Measurements from ENCODE around the gene CFLAR.

Gene CFLAR

DNA sequence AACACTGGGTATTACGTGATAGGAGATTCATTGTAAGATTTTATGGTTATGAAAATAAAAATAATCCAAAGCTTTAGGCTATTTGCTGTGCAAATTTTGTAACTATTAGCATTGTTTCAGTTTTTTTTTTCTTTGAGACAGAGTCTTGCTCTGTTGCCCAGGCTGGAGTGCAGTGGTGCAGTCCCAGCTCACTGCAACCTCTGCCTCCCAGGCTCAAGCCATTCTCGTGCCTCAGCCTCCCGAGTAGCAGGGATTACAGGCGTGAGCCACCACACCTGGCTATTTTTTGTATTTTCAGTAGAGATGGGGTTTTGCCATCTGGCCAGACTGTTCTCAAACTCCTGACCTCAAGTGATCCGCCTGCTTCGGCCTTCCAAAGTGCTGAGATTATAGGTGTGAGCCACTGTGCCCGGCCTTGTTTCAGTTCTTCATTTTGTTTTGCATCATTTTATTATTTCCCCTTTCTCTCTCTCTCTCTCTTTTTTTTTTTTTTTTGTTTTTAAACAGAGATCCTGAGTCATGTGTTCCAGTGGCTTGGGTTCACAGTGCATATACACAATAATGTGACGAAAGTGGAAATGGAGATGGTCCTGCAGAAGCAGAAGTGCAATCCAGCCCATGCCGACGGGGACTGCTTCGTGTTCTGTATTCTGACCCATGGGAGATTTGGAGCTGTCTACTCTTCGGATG, 92.7 kb downstream of the CFLAR start:
- H4K20me1 ChIP-seq (ENCODE audit: insufficient read depth, low read length), result no peaks in the 10 kb centered on the region
- no peak overlapping the region for H3K4me2 ChIP-seq (ENCODE audit: low read length)
- no peak overlapping the region for H3K4me3 ChIP-seq (ENCODE audit: low read depth, low read length, poor library complexity, severe bottlenecking)
- H3K27ac ChIP-seq (ENCODE audit: low read depth, low read length, poor library complexity, severe bottlenecking), result no peak overlapping the region
- no peaks in the 10 kb centered on the region for H3K36me3 ChIP-seq (ENCODE audit: insufficient read depth, low read length)
- H3K9ac ChIP-seq (ENCODE audit: low read length), result no peak overlapping the region
- no peak for TF ChIP-seq EZH2 (IDR thresholded peaks at IDR 0.05; ENCODE audit: borderline replicate concordance, low read length)
- TF ChIP-seq, protein P1, sequence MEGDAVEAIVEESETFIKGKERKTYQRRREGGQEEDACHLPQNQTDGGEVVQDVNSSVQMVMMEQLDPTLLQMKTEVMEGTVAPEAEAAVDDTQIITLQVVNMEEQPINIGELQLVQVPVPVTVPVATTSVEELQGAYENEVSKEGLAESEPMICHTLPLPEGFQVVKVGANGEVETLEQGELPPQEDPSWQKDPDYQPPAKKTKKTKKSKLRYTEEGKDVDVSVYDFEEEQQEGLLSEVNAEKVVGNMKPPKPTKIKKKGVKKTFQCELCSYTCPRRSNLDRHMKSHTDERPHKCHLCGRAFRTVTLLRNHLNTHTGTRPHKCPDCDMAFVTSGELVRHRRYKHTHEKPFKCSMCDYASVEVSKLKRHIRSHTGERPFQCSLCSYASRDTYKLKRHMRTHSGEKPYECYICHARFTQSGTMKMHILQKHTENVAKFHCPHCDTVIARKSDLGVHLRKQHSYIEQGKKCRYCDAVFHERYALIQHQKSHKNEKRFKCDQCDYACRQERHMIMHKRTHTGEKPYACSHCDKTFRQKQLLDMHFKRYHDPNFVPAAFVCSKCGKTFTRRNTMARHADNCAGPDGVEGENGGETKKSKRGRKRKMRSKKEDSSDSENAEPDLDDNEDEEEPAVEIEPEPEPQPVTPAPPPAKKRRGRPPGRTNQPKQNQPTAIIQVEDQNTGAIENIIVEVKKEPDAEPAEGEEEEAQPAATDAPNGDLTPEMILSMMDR (IDR thresholded peaks at IDR 0.05; ENCODE audit: low read length), result no peak
- no peaks in the 10 kb centered on the region for H3K9me2 ChIP-seq (ENCODE audit: low read depth, low read length)
- no peak overlapping the region for H2AFZ ChIP-seq (ENCODE audit: low read length)
- H3K9me3 ChIP-seq (ENCODE audit: low read length), result no peaks in the 10 kb centered on the region
- no peaks in the 10 kb centered on the region for H3K79me2 ChIP-seq (ENCODE audit: insufficient read depth, low read length)
- H3K27me3 ChIP-seq (ENCODE audit: insufficient read depth, low read length), result no peaks in the 10 kb centered on the region
- peaks cover 12% of the 10 kb centered on the region for H3K4me1 ChIP-seq (ENCODE audit: insufficient read depth, low read length, severe bottlenecking)
- H3F3A ChIP-seq (ENCODE audit: insufficient read depth, low read length), result no peaks in the 10 kb centered on the region

DNA sequence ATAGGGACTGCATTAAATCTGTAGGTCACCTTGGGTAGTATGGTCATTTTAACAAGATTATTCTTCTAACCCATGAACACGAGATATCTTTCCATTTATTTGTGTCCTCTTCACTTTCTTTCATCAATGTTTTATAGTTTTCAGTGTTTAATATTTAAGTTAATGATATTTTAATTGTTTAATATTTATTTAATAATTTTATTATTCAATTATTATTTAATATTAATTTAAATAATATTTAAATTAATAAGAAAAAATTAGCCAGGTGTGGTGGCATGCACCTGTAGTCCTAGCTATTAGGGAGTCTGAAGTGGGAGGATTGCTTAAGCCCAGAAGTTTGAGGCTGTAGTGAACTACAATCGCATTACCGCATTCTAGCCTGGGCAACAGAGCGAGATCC, 100.0 kb downstream of the CFLAR start:
- no peak overlapping the region for H3K4me3 ChIP-seq (ENCODE audit: low read depth, low read length, poor library complexity, severe bottlenecking)
- no peak overlapping the region for H2AFZ ChIP-seq (ENCODE audit: low read length)
- H3K27ac ChIP-seq (ENCODE audit: low read depth, low read length, poor library complexity, severe bottlenecking), result no peak overlapping the region
- no peaks in the 10 kb centered on the region for H3K9me2 ChIP-seq (ENCODE audit: low read depth, low read length)
- TF ChIP-seq EZH2 (IDR thresholded peaks at IDR 0.05; ENCODE audit: borderline replicate concordance, low read length), result no peak
- TF ChIP-seq, protein P1 (IDR thresholded peaks at IDR 0.05; ENCODE audit: low read length), result no peak
- H3F3A ChIP-seq (ENCODE audit: insufficient read depth, low read length), result no peaks in the 10 kb centered on the region
- H3K36me3 ChIP-seq (ENCODE audit: insufficient read depth, low read length), result no peaks in the 10 kb centered on the region
- no peaks in the 10 kb centered on the region for H3K79me2 ChIP-seq (ENCODE audit: insufficient read depth, low read length)
- H3K9me3 ChIP-seq (ENCODE audit: low read length), result no peaks in the 10 kb centered on the region
- no peaks in the 10 kb centered on the region for H3K27me3 ChIP-seq (ENCODE audit: insufficient read depth, low read length)
- no peaks in the 10 kb centered on the region for H3K4me1 ChIP-seq (ENCODE audit: insufficient read depth, low read length, severe bottlenecking)
- no peak overlapping the region for H3K4me2 ChIP-seq (ENCODE audit: low read length)
- no peak overlapping the region for H3K9ac ChIP-seq (ENCODE audit: low read length)
- no peaks in the 10 kb centered on the region for H4K20me1 ChIP-seq (ENCODE audit: insufficient read depth, low read length)

DNA sequence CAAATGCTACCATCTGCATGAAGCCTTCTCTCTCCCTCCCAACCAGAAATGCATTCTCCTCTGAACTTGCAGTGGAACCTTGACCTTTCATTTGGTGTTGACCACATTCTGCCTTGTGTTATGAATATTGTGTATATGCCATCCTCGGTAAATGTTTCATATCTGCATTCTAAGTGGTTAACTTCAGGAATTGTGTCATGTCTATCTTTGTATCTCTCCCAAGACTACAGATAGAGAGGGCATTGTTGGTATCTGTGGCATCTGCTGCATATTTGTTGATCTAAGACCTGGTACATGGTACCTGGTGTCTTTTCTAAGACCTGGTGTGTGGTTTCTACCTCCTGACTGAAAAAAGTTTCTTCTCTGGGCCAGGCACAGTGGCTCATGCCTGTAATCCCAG, 101.0 kb downstream of the CFLAR start:
- no peaks in the 10 kb centered on the region for H3K36me3 ChIP-seq (ENCODE audit: insufficient read depth, low read length)
- no peaks in the 10 kb centered on the region for H3K27me3 ChIP-seq (ENCODE audit: insufficient read depth, low read length)
- H3K9ac ChIP-seq (ENCODE audit: low read length), result no peak overlapping the region
- no peaks in the 10 kb centered on the region for H4K20me1 ChIP-seq (ENCODE audit: insufficient read depth, low read length)
- H3F3A ChIP-seq (ENCODE audit: insufficient read depth, low read length), result no peaks in the 10 kb centered on the region
- no peak overlapping the region for H3K27ac ChIP-seq (ENCODE audit: low read depth, low read length, poor library complexity, severe bottlenecking)
- no peak overlapping the region for H3K4me3 ChIP-seq (ENCODE audit: low read depth, low read length, poor library complexity, severe bottlenecking)
- H3K9me3 ChIP-seq (ENCODE audit: low read length), result no peaks in the 10 kb centered on the region
- no peak for TF ChIP-seq EZH2 (IDR thresholded peaks at IDR 0.05; ENCODE audit: borderline replicate concordance, low read length)
- TF ChIP-seq, protein P1 (IDR thresholded peaks at IDR 0.05; ENCODE audit: low read length), result no peak
- H3K9me2 ChIP-seq (ENCODE audit: low read depth, low read length), result no peaks in the 10 kb centered on the region
- H3K79me2 ChIP-seq (ENCODE audit: insufficient read depth, low read length), result no peaks in the 10 kb centered on the region
- no peaks in the 10 kb centered on the region for H3K4me1 ChIP-seq (ENCODE audit: insufficient read depth, low read length, severe bottlenecking)
- H2AFZ ChIP-seq (ENCODE audit: low read length), result no peak overlapping the region
- no peak overlapping the region for H3K4me2 ChIP-seq (ENCODE audit: low read length)

All from OCI-LY1 (cell line).